M059J (cell line): ENCODE data around the gene YIF1B. TPM values are rescaled to one million over a fixed set of nuclear protein-coding genes. Genes with fewer than 3 reads are reported as not detected.
"Not testable (repeated sequence)": the region's sequence is repeated elsewhere in the genome, so short reads cannot be mapped to it uniquely, and the experiment has no call there.

ENCODE experiments used
- DNase-seq: peaks from one replicate; pipeline ENCODE4 v3.0.0-alpha.2; 2012; ENCODE audit warnings: low read depth
- total RNA-seq: library from RNA; depleted of rRNA; stranded (reverse); fragments of >200 nt; shearing (Covaris generic); gene quantifications from 2 replicates; pipeline ENCODE4 v1.2.3, GENCODE V29; 2014; rRNA removed

The YIF1B gene
- total RNA-seq, 1 experiment from 2014 or later, result 114 TPM

GRCh38 chr19:38274739-38275138, 41.0 kb downstream of the YIF1B start:
- DNase-seq, result no peak

- DNase-seq, result no peak
These were observed 42.2 kb downstream of the YIF1B start for GRCh38 chr19:38273499-38273898.

DNA sequence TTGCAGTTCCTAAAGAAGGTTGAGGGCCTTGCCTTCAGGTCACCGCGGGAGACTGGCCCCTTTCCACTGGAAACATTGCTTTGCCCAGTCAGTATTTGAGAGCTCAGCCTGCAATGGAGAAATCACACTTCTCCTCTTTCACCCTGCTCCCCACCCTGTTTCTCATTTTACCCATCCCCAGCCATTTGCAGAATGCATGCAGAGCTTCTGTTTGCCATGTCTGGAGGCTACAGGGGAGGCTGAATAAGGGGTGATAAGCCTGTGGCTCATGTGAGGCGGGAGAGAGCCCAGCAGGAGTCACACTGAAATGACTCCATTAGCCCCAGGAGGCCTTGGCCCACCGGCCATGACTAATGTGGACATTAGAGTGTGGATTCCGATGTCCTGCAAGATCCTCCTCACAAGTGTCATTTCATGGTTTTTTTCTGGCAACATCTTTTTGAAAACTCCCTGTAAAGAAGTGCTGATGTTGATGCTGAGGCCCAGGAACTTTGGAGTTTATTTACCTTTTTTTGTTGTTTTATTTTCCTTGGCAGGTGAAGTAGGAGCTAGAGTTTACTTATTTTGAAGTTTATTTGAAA, 45.1 kb downstream of the YIF1B start:
- DNase-seq, result peak; percentile 83

GRCh38 chr19:38268539-38268938, 47.2 kb downstream of the YIF1B start:
- DNase-seq, result no peak

- DNase-seq, result no peak
These were observed 47.8 kb downstream of the YIF1B start for GRCh38 chr19:38267761-38268483.

- DNase-seq, result peak; percentile 76
These were observed 48.7 kb downstream of the YIF1B start for GRCh38 chr19:38266981-38267597.

DNA sequence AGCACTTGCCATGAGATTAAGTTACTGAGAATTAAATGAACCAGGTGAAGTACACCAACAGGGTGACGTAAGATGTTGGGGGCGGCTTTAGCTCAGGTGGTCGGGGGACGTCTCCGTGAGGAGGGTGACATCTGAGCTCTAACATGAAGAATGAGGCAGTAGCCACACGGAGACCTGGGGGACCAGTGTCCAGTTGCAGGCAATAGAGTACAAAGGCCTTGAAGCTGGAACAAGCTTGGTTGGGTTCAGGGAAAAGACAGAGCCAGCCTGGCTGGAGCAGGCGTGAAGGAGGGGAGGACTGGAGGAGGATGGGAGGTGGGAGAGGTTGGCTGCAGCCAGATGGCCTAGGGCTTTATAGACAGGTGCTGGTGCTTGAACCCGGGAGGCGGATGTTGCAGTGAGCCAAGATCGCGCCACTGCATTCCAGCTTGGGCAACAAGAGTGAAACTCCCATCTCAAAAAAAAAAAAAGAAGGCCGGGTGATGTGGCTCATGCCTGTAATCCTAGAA, 49.8 kb downstream of the YIF1B start:
- DNase-seq, result peak; percentile 42

DNA sequence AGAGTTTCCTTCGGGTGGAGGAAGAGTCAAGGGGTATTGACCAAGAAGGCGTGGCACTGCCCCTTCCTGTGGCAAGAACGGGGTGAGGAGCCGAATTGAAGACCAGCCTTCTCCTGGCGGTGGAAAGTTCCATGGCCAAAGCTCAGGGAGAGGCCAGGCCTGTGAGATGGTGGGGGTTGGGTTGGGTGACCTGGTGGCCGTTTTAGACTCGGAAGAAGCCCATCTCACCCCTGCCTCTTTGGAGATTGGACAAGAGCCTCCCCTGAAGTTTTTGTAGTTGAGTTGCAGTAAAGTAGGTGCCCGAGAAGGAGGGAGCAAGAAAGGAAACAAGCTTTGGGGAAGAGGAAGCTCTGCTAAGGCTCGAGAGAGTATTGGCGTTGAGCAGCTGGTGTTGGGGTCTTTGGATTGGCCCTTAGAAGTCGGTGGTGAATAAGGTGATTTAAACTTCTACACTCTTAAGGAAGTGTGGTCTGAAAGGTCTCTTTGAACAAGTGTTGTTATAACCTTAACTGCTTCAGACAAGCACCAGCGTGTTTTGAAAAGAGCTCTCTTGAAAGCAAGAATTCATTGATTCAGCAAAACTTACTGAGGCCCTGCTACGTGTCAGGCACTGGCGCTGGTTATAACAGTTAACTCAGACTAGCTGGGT, 50.4 kb downstream of the YIF1B start:
- DNase-seq, result no peak

DNA sequence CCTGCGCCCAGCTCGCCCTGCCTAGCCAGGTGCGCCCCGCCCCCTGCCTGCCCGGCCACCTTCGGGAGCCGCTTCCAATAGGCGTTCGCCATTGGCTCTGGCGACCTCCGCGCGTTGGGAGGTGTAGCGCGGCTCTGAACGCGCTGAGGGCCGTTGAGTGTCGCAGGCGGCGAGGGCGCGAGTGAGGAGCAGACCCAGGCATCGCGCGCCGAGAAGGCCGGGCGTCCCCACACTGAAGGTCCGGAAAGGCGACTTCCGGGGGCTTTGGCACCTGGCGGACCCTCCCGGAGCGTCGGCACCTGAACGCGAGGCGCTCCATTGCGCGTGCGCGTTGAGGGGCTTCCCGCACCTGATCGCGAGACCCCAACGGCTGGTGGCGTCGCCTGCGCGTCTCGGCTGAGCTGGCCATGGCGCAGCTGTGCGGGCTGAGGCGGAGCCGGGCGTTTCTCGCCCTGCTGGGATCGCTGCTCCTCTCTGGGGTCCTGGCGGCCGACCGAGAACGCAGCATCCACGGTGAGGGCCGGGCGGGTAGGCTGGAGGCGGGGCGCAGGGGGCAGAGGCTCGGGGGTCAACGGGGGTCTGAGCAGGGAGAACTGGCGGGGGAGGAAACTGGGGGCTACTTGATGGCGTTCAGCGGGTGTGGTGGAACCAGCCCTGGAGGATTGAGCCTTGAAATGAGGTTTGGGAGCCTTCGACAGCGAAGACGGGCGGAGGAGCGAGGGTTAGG, 51.1 kb downstream of the YIF1B start, which contains the start of gene SPINT2:
Gene SPINT2 (plus strand): TSS at position 88 of the 727 bp plus-strand sequence. CDS start 320 bp downstream, at position 408.
- no peak for DNase-seq

- peak; percentile 93 for DNase-seq
These were observed 51.9 kb downstream of the YIF1B start for GRCh38 chr19:38263689-38264485.

GRCh38 chr19:38262585-38263268, 53.0 kb downstream of the YIF1B start:
- DNase-seq, result no peak

GRCh38 chr19:38261942-38262341, 53.8 kb downstream of the YIF1B start:
- not testable (repeated sequence) for DNase-seq

- DNase-seq, result no peak
These were observed 60.2 kb downstream of the YIF1B start for GRCh38 chr19:38255383-38256014.

- DNase-seq, result no peak
These were observed 62.0 kb downstream of the YIF1B start for GRCh38 chr19:38253788-38254187.

Other genes starting within 250 kb of the YIF1B start
- gene DPF1, start 91.7 kb downstream of the YIF1B start, total RNA-seq, result 8.3 and 18.3 TPM in 2 replicates
- not detected in 2 replicates for gene PPP1R14A, start 59.6 kb downstream of the YIF1B start, total RNA-seq
- 8.5 and 8.9 TPM in 2 replicates for gene SPINT2, start 51.4 kb downstream of the YIF1B start, total RNA-seq
- gene C19orf33, start 11.7 kb downstream of the YIF1B start, total RNA-seq, result not detected in 2 replicates
- 0.91 and 2.3 TPM in 2 replicates for gene KCNK6, start 3.9 kb upstream of the YIF1B start, total RNA-seq
- gene CATSPERG, start 19.9 kb upstream of the YIF1B start, total RNA-seq, result 0.15 TPM in 1 of 2 replicates, not detected in the other
- 342 and 489 TPM in 2 replicates for gene PSMD8, start 58.6 kb upstream of the YIF1B start, total RNA-seq
- gene GGN, start 72.1 kb upstream of the YIF1B start, total RNA-seq, result 0.64 TPM in 1 of 2 replicates, not detected in the other
- gene SPRED3, start 72.8 kb upstream of the YIF1B start, total RNA-seq, result 1.7 and 3.5 TPM in 2 replicates
- 7.6 and 10.5 TPM in 2 replicates for gene FAM98C, start 87.1 kb upstream of the YIF1B start, total RNA-seq
- not detected in 2 replicates for gene RASGRP4, start 110.3 kb upstream of the YIF1B start, total RNA-seq
- gene RYR1, start 117.7 kb upstream of the YIF1B start, total RNA-seq, result not detected in 2 replicates